NCI-H2107 treated with DMSO at 0.1 percent for 48 hours (cell line): ENCODE measurements around the gene RPRML.
"Not testable (repeated sequence)": the region's sequence is repeated elsewhere in the genome, so short reads cannot be mapped to it uniquely, and the experiment has no call there.

ENCODE experiments used
- DNase-seq: peaks from one replicate; lab custom pipeline; 2025; ENCODE audit not compliant: unreplicated experiment; lab: John Stamatoyannopoulos, UW

The RPRML gene

DNA sequence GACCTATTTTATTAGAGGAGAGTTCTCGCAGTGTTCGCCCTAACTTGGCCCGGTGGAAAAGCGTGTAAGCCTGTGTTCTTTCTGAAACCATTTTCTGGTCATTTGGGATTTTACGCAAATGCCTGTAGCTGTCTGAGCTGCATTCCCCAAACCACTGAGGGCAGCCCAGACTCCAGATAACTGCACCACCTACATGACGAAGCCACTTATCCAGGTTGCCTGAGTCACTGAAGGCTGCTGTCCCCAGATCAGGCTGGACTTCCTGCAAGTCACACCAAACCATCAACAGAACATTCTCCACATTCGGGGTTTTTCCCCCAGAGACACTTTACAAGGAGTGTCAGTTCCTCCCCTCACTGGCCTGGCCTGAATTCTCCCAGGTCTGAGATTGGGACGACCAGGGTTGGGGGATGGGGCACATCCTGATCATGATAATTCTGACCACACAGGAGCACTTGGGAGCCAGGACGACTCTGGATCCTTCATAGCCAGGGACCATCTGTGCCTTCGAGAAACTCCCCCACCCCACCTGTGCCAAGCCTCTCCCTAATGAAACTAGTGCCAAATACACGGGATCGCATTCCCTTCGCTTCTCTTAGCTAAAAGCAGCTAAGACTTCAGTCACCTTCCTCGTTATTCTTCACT, 2.3 kb downstream of the RPRML start:
- DNase-seq: no peak

DNA sequence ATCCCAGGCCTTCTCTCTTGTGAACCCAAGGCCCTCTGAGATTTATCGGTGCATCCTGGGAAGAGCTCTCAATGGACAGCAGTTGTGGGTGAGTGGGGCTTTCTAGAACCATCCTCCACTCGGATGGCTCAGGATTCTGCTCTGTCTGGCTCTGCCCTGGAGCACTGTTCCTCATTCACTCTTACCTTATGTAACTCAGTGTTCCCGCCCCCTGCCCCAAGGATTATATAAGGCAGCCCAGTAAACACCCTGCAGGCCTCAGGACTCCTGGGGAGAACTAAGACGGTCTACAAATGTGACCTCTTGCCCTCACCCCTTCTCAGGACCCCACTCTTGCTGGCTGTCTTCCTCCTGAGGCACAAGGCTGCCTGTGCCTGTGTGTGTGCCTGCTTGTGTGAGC, 3.8 kb downstream of the RPRML start:
- DNase-seq: no peak

DNA sequence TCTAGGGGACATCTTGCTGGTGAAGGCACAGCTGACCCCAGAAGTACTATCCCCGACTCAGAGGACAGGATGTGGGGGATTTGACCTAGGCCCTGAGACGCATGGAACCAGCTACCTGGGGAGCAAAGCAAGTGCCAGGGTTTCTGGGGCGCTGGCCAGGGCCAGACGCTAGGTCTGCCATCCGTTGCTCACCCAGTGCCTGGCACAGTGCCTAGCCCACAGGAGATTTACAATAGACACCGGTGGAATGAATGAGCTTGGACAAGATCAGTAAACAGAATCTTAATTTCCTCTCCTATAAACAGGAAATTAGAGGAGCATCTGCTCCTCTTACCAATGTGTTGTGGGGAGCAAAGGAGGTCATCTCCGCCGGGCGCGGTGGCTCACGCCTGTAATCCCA, 5.0 kb downstream of the RPRML start:
- no peak for DNase-seq

DNA sequence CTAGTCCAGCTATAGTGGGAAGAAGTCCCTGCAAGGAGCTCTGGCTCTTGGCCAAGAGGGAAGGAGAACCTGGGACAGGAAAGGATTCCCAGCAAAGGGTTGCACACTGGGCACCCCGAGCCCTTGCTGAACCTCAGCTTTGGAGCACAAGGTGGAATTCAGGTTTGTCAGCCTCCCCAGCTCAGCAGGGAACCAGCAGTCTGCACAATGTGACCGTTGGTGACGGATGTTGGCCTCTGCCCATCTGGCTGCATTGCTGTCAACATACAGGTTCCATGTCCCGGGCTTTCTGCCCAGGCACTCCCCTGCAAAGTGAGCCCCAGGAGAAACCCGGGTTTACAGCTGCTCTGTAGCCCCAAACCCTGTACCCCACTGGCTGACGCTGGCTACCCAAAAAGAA, 6.7 kb downstream of the RPRML start:
- DNase-seq: no peak

DNA sequence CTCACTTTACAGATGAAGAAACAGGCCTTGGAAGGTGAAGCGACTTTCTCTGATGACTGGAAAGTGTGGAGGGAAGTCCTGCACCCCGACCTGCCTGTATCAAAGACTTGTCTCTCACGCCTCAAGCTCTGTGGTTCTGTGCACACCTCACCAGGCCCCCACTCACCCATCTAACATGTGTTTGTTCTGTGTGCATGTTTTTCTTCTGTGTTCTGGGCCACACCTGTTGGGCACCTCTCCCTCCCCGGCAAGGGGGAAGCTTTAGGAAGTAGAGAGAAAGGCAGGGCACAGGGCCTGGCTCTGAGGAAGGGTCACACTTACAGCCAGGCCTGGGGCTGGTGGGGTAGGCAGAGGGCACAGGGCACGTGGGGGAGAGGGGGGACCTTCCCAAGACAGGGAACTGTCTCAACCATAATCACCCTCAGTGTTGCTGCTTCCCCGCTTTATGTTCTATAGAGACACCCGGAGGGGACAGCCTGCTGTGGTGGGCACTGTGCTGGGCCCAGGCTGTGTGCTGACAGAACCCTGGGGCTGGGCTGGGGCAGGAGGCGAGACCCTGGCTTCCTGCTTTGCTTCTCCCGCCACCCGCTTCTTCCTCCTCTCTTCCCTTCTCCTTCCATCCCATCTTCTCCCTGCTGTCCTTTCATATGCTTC, 7.3 kb downstream of the RPRML start:
- no peak for DNase-seq

DNA sequence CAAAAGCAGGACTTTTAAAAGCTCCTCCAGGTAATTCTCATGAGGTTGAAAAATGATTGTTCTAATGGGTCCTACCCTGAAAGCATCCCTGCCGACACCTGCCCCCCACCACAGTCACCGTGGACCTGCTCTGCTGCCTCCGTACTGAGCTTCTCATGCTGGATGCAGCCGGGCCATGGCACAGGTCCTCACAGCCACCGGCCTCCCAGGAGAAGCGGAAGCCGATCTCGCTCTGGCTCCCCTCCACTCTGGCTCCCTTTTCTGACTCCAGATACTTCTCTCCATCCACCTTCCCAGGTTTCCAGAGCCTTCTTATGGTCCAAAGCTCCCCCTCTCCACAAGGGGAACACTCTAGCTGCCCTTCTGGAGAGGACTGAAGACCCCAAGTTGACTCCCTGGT, 10.2 kb downstream of the RPRML start:
- no peak for DNase-seq

DNA sequence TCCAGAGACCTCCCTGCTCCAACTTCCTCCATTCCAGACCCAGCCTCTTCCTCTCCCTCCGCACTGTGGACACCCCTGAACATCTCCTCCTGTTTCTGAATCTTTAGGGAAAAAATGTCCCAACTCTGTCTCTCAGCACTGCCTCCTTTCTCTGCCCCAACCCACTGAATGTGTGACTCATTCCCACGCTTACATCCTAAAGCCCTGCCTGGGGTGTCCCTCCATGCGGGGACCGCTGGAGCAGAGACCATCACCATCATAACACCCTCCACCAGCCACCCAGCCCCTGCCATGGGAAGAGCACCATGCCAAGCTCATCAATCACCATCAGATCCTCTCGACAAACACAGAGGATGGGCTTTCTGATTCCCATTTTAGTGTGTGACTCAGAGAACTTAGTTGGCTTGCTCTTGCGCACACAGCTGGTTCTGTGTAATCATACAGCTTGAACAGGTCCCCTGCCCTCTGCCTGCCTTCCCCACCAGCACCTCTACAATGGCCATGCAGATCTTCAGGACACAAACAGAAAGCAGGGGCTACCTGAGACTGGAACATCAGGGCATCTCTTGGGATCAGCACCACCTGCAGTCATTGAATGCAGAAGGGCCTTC, 10.7 kb downstream of the RPRML start:
- DNase-seq: no peak

DNA sequence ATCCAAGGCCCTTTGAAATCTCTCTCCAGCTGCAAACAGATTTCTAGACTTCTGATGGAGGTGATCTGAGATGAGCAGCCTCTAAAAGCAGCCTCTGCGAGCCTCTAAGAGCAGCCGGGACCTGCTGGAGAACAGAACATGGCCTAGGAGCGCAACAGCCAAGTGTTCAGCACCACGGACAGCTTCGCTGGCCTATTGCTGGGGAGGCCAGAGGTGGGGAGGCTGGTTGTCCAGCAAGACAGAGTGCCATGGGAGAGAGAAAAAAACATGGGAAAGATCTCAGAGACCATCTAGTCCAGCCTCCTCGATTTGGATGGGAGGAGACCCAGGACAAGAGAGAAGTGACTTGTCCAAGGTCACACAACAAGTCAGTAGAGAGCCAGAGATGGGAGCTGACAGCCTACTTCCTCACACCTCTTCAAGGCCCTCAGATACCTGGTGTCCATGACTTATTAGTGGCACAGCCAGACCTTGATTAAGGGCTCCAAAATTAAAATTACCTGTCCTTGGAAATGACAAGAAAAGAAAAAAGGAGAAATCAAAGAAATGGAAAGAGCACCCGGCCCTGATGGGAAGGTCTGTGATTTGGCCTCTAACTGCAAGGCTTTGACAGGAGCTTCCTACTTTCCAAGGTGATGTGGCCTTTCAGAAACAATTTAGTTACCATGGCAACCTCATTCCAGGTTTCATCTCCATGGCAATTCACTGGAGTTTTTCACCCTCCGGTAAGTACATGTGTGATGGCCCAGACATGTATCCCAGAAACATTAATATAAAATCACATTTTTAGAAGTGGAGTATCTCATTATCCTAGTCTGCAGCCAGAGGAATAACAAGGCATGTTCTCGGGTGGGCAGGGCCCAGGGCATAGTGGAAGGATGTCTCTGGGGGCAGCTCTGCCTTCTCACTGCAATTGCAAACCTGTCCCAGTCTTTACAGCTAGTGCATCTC, 14.5 kb downstream of the RPRML start:
- no peak for DNase-seq

DNA sequence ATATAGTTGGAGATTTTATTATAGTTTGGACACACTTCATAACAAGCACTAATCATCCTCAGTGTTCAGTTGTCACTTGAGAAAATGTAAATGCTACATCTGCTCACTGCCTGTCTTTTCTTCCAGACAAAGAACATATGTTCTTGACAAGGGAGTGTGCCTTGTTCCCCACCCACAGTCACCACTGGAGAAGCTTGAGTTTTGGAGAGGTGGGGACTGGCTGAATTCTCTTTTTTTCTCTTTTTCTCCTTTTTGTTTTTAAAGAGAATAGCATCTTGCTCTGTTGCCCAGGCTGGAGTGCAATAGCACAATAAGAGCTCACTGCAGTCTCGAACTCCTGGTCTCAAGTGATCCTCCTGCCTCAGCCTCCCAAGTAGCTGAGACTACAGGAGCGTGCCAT, 15.5 kb downstream of the RPRML start:
- DNase-seq: no peak

DNA sequence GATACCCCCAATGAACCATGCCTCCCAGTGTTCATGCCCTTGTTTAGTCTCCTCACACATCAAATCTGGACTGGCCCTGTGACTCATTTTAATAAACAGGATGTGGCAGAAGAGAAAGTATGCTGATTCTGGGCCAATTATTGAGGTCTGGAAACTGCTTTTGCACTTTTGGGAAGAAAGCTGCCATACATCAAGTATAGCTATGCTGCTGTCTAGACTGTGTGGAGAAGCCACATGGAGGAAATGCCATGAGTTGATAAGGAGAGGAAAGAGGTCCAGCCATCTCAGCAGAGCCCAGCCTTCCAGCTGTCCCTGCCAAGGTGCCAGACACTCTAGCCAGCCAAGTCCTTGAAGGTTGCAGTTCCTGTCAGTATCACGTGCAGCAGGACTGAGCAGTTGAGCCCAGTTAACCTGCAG, 16.7 kb downstream of the RPRML start:
- no peak for DNase-seq

DNA sequence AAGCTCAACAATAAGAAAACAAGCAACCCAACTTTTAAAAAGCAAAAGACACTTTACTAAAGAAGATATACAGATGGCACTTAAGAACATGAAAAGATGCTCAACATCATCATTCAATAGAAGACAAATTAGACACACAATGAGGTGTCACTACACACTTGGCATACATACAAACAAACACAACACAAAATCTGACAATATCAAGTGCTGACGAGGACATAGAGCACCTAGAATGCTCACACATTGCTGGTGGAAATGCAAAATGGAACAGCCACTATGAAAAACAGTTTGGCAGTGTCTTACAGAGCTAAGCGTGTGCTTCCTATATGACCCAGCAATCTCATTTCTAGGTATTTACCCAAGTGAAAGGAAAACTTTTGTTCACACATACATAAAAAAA, 18.9 kb downstream of the RPRML start:
- no peak for DNase-seq

DNA sequence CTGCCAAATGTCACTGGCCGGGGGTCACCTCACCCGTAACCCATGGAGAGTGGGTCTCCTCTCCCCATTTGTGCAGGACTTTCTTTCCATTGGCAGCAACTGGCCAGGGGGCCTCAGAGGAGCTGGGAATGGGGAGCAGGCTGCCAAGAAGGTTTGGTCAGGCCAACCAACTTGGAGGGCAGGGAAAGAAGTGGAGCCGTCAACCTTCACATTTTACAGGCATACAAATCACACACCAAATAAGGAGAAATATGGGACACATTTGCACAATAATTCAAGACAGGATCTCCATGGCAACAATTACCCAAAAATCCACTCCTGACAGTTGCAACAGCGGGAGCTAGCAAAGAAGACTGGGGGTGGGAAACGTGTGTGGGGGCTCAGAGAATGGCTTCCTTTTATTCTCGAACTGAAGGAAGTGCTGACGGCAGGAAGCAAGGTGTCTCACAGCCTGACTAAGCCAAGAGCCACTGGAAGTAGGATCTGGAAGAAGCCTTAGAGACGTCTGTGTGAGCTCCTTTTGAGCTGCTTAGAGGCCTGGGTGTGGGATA, 20.9 kb downstream of the RPRML start:
- DNase-seq: no peak

DNA sequence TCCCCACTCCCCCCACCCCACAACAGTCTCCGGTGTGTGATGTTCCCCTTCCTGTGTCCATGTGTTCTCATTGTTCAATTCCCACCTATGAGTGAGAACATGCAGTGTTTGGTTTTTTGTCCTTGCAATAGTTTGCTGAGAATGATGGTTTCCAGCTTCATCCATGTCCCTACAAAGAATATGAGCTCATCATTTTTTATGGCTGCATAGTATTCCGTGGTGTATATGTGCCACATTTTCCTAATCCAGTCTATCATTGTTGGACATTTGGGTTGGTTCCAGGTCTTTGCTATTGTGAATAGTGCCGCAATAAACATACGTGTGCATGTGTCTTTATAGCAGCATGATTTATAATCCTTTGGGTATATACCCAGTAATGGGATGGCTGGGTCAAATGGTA, 25.9 kb downstream of the RPRML start:
- DNase-seq: not testable (repeated sequence)

DNA sequence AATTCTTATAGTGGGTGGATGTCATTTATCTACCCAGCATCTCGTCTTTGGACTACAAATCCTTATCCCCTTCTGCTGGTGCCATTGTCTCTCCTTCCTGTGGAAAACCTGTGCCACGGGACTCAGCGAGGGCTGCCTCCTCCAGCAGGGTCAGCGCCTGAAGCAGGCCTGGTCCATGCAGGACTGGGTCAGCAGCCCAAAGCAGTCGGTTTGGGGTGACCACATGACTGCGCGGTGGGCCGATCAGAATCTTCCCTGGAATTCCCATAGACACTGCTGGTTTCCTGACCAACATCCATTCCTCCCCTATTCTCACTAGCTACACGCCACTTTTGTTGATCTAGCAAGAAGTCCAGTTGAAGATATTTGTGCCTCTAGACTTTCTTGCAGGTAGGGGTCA, 26.9 kb downstream of the RPRML start:
- DNase-seq: no peak

DNA sequence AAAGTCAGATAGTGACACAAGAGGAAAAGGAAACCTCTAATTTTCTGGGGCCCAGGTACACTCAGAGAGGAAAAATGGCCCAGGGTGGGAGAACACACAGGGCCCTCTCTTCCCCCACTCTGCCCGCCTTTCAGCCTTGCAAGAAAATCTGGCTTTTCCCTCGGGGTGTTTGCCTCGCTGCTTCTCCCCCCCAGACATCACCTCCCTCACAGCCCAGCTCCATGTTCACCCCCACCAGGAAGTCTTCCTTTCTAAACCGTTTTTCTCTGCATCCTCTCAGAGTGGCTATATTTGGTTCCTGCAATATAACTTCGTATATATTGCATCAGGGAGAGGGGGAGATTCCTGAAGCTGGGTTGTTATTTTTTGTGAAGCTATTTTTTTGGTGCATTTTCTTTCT, 27.3 kb downstream of the RPRML start:
- DNase-seq: no peak

DNA sequence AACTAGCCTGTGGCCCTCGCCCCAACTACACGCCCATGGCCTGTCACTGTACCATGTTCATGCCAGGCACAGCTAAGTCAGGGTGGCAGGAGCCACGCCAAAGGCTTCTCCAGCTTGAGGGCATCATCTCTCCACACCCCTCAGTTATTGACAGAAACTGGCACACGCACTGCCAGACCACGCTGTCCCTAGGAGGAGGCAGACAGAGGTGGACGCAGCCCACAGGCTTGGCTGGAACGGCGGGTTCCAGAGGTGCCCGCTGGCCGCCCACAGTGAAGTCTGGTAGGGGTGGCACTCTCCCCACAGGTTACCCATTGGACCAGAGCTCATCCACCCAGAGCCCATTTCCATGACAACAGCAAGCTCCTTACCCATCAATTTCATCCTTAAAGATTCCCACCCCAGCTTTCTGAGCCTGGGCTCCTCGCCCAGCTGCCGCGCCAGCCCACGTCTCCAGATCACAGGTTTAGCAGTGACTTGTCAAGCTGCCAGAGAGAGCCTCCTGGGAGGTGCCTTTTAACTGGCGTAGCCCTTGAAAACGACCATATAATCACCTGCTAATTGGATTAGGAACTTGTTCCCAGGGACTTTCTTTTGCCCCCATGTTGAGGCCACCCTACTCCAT, 27.9 kb downstream of the RPRML start:
- no peak for DNase-seq

DNA sequence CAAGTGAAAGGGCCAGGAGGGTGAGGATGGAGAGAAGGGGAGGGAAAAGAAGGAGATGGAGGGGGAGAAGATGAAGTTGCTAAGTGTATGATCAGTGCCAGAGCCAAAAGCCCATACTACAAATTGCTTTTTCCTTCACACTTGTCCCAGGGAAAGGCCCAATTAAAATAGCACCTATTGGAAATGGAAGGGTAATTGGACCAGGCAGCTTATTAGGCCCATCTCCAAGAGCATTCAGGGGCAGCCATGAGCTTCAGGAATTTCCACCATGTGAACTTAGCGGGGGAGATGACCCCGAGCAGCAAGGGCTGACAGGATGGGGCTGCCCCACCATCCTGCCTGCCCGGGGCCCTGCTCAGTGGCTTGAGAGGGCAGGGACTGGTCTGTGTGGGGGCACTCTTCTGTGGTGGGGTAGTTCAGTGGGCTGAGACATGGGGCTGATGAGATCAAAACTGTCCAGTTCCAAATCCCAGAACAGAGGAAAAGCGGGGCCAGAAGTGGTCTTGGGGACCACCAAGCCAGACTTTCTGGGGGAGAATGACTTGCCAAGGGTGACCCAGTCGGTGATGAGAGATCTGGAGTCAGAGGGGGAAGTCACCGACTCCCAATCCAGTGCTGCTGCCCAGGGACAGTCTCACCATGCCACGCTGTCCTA, 28.6 kb downstream of the RPRML start:
- no peak for DNase-seq

DNA sequence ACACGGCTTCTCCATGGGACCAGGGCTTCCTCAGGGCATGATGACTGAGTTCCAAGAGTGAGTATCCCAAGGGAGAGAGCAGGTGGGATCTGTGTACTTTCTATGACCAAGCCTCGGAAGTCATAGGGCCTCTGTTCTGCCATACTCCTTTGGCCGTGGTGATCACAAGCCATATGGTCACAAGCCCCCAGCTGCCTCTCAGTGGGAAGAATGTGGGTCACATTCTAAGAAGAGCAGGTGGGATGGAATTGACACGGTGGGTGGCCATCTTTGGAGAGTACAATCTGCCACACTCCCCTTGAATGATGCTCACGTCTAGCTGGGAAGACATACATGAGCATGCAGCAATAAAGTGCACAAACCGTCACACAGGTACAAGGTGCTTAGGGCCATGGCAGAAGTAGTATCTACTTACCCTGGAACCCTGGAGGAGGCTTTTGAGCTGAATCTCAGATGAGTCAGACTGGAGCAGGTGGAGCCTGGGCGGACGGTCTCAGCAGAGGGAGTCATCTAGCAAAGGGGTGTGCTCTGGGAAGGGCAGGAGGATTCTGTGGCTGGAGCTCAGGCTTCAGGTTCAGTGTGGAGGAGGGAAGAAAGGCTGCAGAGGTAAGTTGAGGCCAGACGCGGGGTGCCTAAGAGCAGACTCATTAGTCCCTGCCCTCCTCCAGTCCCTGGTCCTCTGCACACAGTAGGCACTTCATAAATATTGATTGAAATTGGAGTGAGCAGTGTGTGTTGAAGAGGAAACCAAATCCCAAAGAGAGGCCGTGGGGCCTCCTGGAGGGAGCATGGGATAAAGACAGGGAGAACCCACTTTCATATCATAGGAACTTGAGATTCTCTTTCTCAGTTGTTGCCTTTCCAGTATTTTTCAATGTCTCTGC, 29.5 kb downstream of the RPRML start:
- DNase-seq: no peak

DNA sequence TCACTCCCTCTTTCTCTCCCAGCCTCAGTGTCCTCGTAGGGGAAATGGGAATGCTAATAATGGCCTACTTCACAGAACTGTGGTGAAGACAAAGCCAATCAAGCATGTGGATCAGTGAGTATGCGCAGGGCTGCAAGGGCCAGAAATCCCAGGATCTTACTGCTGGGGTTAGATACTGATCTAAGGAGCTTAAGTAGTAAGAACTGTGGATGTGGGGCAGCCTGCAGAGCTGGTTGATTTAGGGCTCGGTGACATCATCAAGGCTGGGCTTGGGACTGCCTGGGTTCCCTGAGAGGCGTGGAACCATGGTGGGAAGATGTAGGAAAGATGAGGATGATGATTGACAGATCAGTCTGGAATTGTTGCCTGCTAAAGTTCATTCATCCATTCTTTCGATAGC, 30.5 kb downstream of the RPRML start:
- no peak for DNase-seq
